Measurements from ENCODE around the gene SIL1. TPM values are rescaled to one million over a fixed set of nuclear protein-coding genes. Genes with fewer than 3 reads are reported as not detected.

Gene SIL1
- total RNA-seq, 1 donor from 2014 or later = 39.3 TPM

DNA sequence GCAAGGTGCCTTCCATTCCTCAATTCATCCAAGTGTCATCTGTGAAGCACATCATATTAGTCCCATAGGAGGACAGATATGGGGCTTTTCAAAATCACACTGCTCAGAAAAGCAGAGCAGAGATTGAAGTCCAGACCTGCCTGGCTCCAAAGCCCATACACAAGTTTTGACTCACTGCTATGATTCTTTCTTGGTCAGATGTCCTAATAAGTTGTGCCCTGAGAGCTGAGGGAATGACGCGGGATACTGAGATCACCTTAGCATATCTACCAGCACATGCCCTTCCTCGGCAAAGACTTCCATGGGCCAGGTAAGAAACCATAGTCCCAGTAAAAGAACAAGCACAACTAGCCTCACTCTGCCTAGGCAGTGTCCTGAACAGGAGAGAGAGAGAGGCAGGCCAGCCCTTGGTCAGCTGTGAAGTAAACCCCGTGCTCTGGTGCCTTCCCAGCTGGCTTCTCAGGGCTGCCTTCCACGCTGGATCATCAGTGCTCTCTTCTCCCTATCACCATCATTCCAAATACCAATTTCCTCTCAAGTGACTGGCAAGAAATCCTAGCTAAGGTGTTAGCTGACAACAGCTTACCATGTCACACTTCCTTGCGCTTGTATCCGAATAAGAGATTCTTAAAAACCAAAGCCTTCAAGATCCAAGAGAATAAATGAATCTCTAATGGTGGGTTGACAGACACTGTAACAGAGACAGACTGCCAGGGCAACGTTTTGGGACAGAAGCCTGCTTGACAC is 73.2 kb downstream of the SIL1 start:
- Histone ChIP-seq H3K9me3 (replicated peaks) (no peaks in the 10 kb centered on the region), H3K4me1 (peaks cover 53% of the 10 kb centered on the region), H3K36me3 (peaks cover 7% of the 10 kb centered on the region), H3K27ac (replicated peaks) (peak overlapping the region; percentile 90), H3K4me3 (no peak overlapping the region), H3K27me3 (ENCODE audit: low read depth) (no peaks in the 10 kb centered on the region)
- intact Hi-C loops (cut with micrococcal nuclease) = no loop called here
- DNase-seq = no peak
- TF ChIP-seq, protein P1, sequence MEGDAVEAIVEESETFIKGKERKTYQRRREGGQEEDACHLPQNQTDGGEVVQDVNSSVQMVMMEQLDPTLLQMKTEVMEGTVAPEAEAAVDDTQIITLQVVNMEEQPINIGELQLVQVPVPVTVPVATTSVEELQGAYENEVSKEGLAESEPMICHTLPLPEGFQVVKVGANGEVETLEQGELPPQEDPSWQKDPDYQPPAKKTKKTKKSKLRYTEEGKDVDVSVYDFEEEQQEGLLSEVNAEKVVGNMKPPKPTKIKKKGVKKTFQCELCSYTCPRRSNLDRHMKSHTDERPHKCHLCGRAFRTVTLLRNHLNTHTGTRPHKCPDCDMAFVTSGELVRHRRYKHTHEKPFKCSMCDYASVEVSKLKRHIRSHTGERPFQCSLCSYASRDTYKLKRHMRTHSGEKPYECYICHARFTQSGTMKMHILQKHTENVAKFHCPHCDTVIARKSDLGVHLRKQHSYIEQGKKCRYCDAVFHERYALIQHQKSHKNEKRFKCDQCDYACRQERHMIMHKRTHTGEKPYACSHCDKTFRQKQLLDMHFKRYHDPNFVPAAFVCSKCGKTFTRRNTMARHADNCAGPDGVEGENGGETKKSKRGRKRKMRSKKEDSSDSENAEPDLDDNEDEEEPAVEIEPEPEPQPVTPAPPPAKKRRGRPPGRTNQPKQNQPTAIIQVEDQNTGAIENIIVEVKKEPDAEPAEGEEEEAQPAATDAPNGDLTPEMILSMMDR (IDR thresholded peaks at IDR 0.05; ENCODE audit: borderline replicate concordance) = no peak

DNA sequence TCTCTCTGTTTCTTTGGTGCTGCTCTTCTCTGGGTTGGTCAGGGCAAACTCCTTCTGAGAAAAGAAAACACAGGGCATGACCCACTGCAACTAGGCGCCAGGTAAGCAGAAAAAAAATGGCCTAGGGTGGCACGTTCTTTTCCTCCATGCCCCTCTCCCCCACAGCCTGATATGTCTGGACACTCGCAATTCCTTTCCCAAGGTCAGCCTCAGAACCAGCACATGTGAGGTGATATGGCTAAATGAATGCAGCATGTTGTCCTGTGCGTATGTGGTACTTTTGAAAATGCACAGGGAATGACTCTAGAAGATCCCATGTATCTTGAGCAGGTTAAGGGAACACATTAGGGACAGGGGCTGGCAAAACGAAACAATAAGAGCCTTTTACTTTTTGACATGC is 77.0 kb downstream of the SIL1 start:
- TF ChIP-seq, protein P1 (IDR thresholded peaks at IDR 0.05; ENCODE audit: borderline replicate concordance) = no peak

DNA sequence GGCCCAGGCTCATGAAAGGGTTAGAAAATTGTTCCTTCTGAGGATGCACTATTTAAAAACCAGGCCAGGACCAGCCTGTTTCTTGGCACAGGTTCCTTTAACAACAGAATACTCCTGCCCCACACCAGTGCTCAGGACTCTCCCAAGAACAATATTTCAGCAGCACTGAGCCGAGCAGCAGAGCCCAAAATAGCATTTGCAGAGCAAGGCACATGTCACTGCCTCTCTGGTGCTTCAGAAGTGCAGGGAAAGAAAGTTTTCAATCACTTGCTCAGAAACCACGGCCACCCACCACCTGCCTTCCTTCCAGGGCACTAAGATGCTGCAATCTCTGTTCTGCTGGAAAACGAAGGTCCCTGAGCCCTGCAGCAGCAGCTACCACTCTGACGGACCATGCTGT is 77.6 kb downstream of the SIL1 start:
- no peaks in the 10 kb centered on the region for H3K9me3 ChIP-seq (replicated peaks)
- H3K4me3 ChIP-seq = peak overlapping the region; percentile 42
- intact Hi-C loops (cut with micrococcal nuclease) = no loop called here
- peaks cover 14% of the 10 kb centered on the region for H3K36me3 ChIP-seq
- H3K27ac ChIP-seq (replicated peaks) = peak overlapping the region; percentile 82
- peak; percentile 31 for DNase-seq
- TF ChIP-seq, protein P1 (IDR thresholded peaks at IDR 0.05; ENCODE audit: borderline replicate concordance) = no peak
- no peaks in the 10 kb centered on the region for H3K27me3 ChIP-seq (ENCODE audit: low read depth)
- peaks cover 55% of the 10 kb centered on the region for H3K4me1 ChIP-seq

More for the DNA sequence above, 77.0 kb downstream of the SIL1 start:
- Histone ChIP-seq H3K36me3 (peaks cover 14% of the 10 kb centered on the region), H3K27me3 (ENCODE audit: low read depth) (no peaks in the 10 kb centered on the region), H3K4me3 (peak overlapping the region; percentile 42), H3K9me3 (replicated peaks) (no peaks in the 10 kb centered on the region), H3K4me1 (peaks cover 60% of the 10 kb centered on the region), H3K27ac (replicated peaks) (peak overlapping the region; percentile 82)
- DNase-seq = no peak
- intact Hi-C loops (cut with micrococcal nuclease) = no loop called here

DNA sequence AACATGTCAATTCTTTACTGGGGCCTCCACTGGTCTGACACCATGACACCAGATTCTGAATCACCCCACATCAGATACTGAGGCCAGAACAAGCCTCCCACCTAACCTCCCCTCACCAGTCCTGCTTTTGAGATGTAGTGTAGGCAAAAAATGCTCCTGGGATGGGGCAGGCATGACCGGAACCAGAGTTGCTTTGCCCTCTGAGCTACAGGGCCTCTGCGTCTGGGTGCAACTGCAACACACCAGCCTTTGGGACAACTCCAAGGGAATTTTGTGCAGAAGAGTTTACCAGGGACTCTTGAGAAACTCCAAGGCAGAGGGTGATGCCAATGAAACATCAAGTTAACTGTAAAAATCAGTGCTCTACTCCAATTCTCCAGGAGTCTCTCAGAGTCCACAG is 79.4 kb downstream of the SIL1 start:
- TF ChIP-seq, protein P1 (IDR thresholded peaks at IDR 0.05; ENCODE audit: borderline replicate concordance) = no peak
- H3K27ac ChIP-seq (replicated peaks) = no peak overlapping the region
- no peak for DNase-seq

DNA sequence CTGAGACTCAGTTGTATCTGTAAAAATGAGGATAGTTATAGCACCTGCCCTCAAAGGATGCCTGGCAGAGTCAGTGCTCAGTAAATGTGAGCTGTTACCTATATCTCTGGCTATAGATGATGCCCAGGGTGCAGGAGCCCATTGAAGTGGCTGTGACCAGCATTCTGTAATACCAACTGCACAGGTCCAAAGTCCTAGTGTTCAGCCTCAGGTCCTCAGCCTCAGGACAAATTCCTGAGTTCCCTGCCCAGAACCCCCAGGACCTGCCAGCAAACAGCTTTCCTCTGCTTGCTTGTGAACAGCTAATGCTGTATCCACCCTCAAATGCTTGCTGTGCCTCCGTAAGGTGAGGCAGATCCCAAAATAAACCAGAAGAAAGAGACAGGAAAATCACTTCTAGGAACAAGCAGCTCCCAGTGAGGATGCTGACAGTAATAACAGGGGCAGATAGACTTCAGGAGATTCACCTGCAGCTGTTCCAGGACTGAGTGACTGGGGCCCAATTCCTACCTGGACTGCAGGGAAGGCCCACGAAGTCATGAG is 80.8 kb downstream of the SIL1 start:
- no peak for DNase-seq
- H3K27me3 ChIP-seq (ENCODE audit: low read depth) = no peaks in the 10 kb centered on the region
- H3K4me3 ChIP-seq = no peak overlapping the region
- intact Hi-C loops (cut with micrococcal nuclease) = no loop called here
- H3K4me1 ChIP-seq = peaks cover 50% of the 10 kb centered on the region
- TF ChIP-seq, protein P1 (IDR thresholded peaks at IDR 0.05; ENCODE audit: borderline replicate concordance) = no peak
- H3K36me3 ChIP-seq = peaks cover 9% of the 10 kb centered on the region
- H3K9me3 ChIP-seq (replicated peaks) = no peaks in the 10 kb centered on the region
- peak overlapping the region; percentile 25 for H3K27ac ChIP-seq (replicated peaks)

More for the DNA sequence above, 79.4 kb downstream of the SIL1 start:
- intact Hi-C loops (cut with micrococcal nuclease) = no loop called here
- H3K9me3 ChIP-seq (replicated peaks) = no peaks in the 10 kb centered on the region
- no peak overlapping the region for H3K4me3 ChIP-seq
- no peaks in the 10 kb centered on the region for H3K27me3 ChIP-seq (ENCODE audit: low read depth)
- peaks cover 46% of the 10 kb centered on the region for H3K4me1 ChIP-seq
- H3K36me3 ChIP-seq = peaks cover 14% of the 10 kb centered on the region
